ENCODE measurements around the gene DMRTC1. TPM values are rescaled to one million over a fixed set of nuclear protein-coding genes. Genes with fewer than 3 reads are reported as not detected.
"Not testable (repeated sequence)": the region's sequence is repeated elsewhere in the genome, so short reads cannot be mapped to it uniquely, and the experiment has no call there.

Gene DMRTC1
- total RNA-seq (2014; rRNA removed): not detected in 2 replicates
- Bru-seq, nascent RNA: not detected
- BruChase-seq, experiment 1, labeled RNA remaining after a 6-hour chase: not detected
- not detected for BruChase-seq, experiment 2, labeled RNA remaining after a 2-hour chase
- long read RNA-seq, partial matches to known transcripts: 0 of 4 reads
- long read RNA-seq, other reads (novel, unspliced or antisense): 3 of 4 reads

- H3K4me1 ChIP-seq (ENCODE audit: insufficient read depth, low read length); H3K9me2 ChIP-seq (replicated peaks; ENCODE audit: low read length); BruUV-seq (replicated peaks); H3K27me3 ChIP-seq (ENCODE audit: low read length); intact Hi-C loops (cut with micrococcal nuclease); H3F3A ChIP-seq (ENCODE audit: low read length, unreplicated experiment); H3K27ac ChIP-seq (ENCODE audit: low read length); H3K9me3 ChIP-seq (ENCODE audit: low read length); H4K20me1 ChIP-seq (ENCODE audit: low read length); H3K4me3 ChIP-seq (ENCODE audit: low read length); H3K36me3 ChIP-seq (ENCODE audit: low read depth, low read length); H3K4me2 ChIP-seq (ENCODE audit: low read length); DNase-seq; POLR2A ChIA-PET (ENCODE audit: unreplicated experiment); H2AFZ ChIP-seq (ENCODE audit: low read length); H3K9ac ChIP-seq (ENCODE audit: low read length); H3K79me2 ChIP-seq (ENCODE audit: low read length); CTCF ChIA-PET: not testable (repeated sequence)
- peak; percentile 77 for ATAC-seq
Measured at GRCh38 chrX:72943819-72944169, at the start of gene DMRTC1. Gene DMRTC1, minus strand, starts transcription at chrX:72943837. Its CDS starts 68,143 bp downstream, at chrX:72875694.

- H3K4me1 ChIP-seq (ENCODE audit: insufficient read depth, low read length); H3K4me3 ChIP-seq (ENCODE audit: low read length); H3K9me2 ChIP-seq (replicated peaks; ENCODE audit: low read length); BruUV-seq (replicated peaks); H3K36me3 ChIP-seq (ENCODE audit: low read depth, low read length); POLR2A ChIA-PET (ENCODE audit: unreplicated experiment); CTCF ChIA-PET; H3K4me2 ChIP-seq (ENCODE audit: low read length); H3K9me3 ChIP-seq (ENCODE audit: low read length); H3K79me2 ChIP-seq (ENCODE audit: low read length); intact Hi-C loops (cut with micrococcal nuclease); H4K20me1 ChIP-seq (ENCODE audit: low read length); H3K27me3 ChIP-seq (ENCODE audit: low read length); ATAC-seq; H3K27ac ChIP-seq (ENCODE audit: low read length); DNase-seq; H2AFZ ChIP-seq (ENCODE audit: low read length); H3F3A ChIP-seq (ENCODE audit: low read length, unreplicated experiment); H3K9ac ChIP-seq (ENCODE audit: low read length): not testable (repeated sequence)
Measured at GRCh38 chrX:72980894-72981469, 37.3 kb upstream of the DMRTC1 start.

GRCh38 chrX:72974885-72975284 lies 31.2 kb upstream of the DMRTC1 start:
- H3K79me2 ChIP-seq (ENCODE audit: low read length); H3K9me3 ChIP-seq (ENCODE audit: low read length); POLR2A ChIA-PET (ENCODE audit: unreplicated experiment); H3K4me1 ChIP-seq (ENCODE audit: insufficient read depth, low read length); BruUV-seq (replicated peaks); H4K20me1 ChIP-seq (ENCODE audit: low read length); H3K9ac ChIP-seq (ENCODE audit: low read length); H3K4me2 ChIP-seq (ENCODE audit: low read length); H2AFZ ChIP-seq (ENCODE audit: low read length); H3K9me2 ChIP-seq (replicated peaks; ENCODE audit: low read length); H3F3A ChIP-seq (ENCODE audit: low read length, unreplicated experiment); intact Hi-C loops (cut with micrococcal nuclease); CTCF ChIA-PET; H3K27me3 ChIP-seq (ENCODE audit: low read length); DNase-seq; H3K27ac ChIP-seq (ENCODE audit: low read length); H3K36me3 ChIP-seq (ENCODE audit: low read depth, low read length); H3K4me3 ChIP-seq (ENCODE audit: low read length): not testable (repeated sequence)
- peak; percentile 61 for ATAC-seq

GRCh38 chrX:72971859-72972258 lies 28.2 kb upstream of the DMRTC1 start:
- H4K20me1 ChIP-seq (ENCODE audit: low read length); H3K9me3 ChIP-seq (ENCODE audit: low read length); H2AFZ ChIP-seq (ENCODE audit: low read length); H3K36me3 ChIP-seq (ENCODE audit: low read depth, low read length); H3K4me1 ChIP-seq (ENCODE audit: insufficient read depth, low read length); CTCF ChIA-PET; H3K9ac ChIP-seq (ENCODE audit: low read length); H3F3A ChIP-seq (ENCODE audit: low read length, unreplicated experiment); H3K4me3 ChIP-seq (ENCODE audit: low read length); H3K4me2 ChIP-seq (ENCODE audit: low read length); ATAC-seq; H3K9me2 ChIP-seq (replicated peaks; ENCODE audit: low read length); H3K27ac ChIP-seq (ENCODE audit: low read length); intact Hi-C loops (cut with micrococcal nuclease); DNase-seq; BruUV-seq (replicated peaks); POLR2A ChIA-PET (ENCODE audit: unreplicated experiment); H3K27me3 ChIP-seq (ENCODE audit: low read length); H3K79me2 ChIP-seq (ENCODE audit: low read length): not testable (repeated sequence)

- H3K4me1 ChIP-seq (ENCODE audit: insufficient read depth, low read length); intact Hi-C loops (cut with micrococcal nuclease); H3K9me3 ChIP-seq (ENCODE audit: low read length); H3K79me2 ChIP-seq (ENCODE audit: low read length); H3K27me3 ChIP-seq (ENCODE audit: low read length); ATAC-seq; H3K9me2 ChIP-seq (replicated peaks; ENCODE audit: low read length); H4K20me1 ChIP-seq (ENCODE audit: low read length); CTCF ChIA-PET; H3K27ac ChIP-seq (ENCODE audit: low read length); DNase-seq; H3F3A ChIP-seq (ENCODE audit: low read length, unreplicated experiment); H3K9ac ChIP-seq (ENCODE audit: low read length); BruUV-seq (replicated peaks); POLR2A ChIA-PET (ENCODE audit: unreplicated experiment); H3K4me3 ChIP-seq (ENCODE audit: low read length); H3K36me3 ChIP-seq (ENCODE audit: low read depth, low read length); H3K4me2 ChIP-seq (ENCODE audit: low read length); H2AFZ ChIP-seq (ENCODE audit: low read length): not testable (repeated sequence)
Measured at GRCh38 chrX:72959971-72960370, 16.3 kb upstream of the DMRTC1 start.

GRCh38 chrX:72943035-72943818 lies 410 bp downstream of the DMRTC1 start:
- H3F3A ChIP-seq (ENCODE audit: low read length, unreplicated experiment); H3K27ac ChIP-seq (ENCODE audit: low read length); H3K27me3 ChIP-seq (ENCODE audit: low read length); H3K36me3 ChIP-seq (ENCODE audit: low read depth, low read length); BruUV-seq (replicated peaks); H3K9me2 ChIP-seq (replicated peaks; ENCODE audit: low read length); H2AFZ ChIP-seq (ENCODE audit: low read length); POLR2A ChIA-PET (ENCODE audit: unreplicated experiment); H3K4me3 ChIP-seq (ENCODE audit: low read length); H3K4me2 ChIP-seq (ENCODE audit: low read length); CTCF ChIA-PET; H3K9me3 ChIP-seq (ENCODE audit: low read length); H3K9ac ChIP-seq (ENCODE audit: low read length); intact Hi-C loops (cut with micrococcal nuclease); H4K20me1 ChIP-seq (ENCODE audit: low read length); H3K4me1 ChIP-seq (ENCODE audit: insufficient read depth, low read length); H3K79me2 ChIP-seq (ENCODE audit: low read length); DNase-seq: not testable (repeated sequence)
- peak; percentile 77 for ATAC-seq
